Kidney epithelial cell (primary cell): Measurements from ENCODE around the gene CCDC106. TPM values are rescaled to one million over a fixed set of nuclear protein-coding genes. Genes with fewer than 3 reads are reported as not detected.

ENCODE experiments used
- DNase-seq: peaks from one replicate; pipeline ENCODE4 v3.0.0-alpha.2; 2010; ENCODE audit warnings: low read depth
- H3K27me3 ChIP-seq: 2 replicates; pipeline ENCODE4 v1.6.0; 2011; ENCODE audit warnings: low read length; ENCODE audit not compliant: control insufficient read depth, insufficient read depth
- H3K36me3 ChIP-seq: 2 replicates; pipeline ENCODE4 v1.5.1; 2011; ENCODE audit warnings: low read length; ENCODE audit not compliant: control insufficient read depth, insufficient read depth
- H3K4me3 ChIP-seq: 2 replicates; pipeline ENCODE4 v1.5.1; 2011; ENCODE audit warnings: low read depth, mild to moderate bottlenecking, control low read depth, low read length
- CTCF ChIP-seq: IDR thresholded peaks from 2 replicates; pipeline ENCODE4 v1.5.1; 2011; ENCODE audit warnings: mild to moderate bottlenecking, moderate library complexity, low read length, control low read depth, inconsistent platforms; ENCODE audit not compliant: insufficient read depth, poor library complexity, severe bottlenecking
- total RNA-seq: library from RNA; depleted of rRNA; stranded (reverse); fragments of >200 nt; gene quantifications from 2 replicates; pipeline ENCODE4 v1.2.3, GENCODE V29; 2015

CCDC106 gene
- total RNA-seq, 1 donor from 2014 or later = 12.2 TPM

GRCh38 chr19:55690769-55691545 lies 42.9 kb downstream of the CCDC106 start:
- no peak for TF ChIP-seq CTCF
- DNase-seq = no peak
- H3K27me3 ChIP-seq = no peaks in the 10 kb centered on the region
- H3K36me3 ChIP-seq = peaks cover 4% of the 10 kb centered on the region
- no peak overlapping the region for H3K4me3 ChIP-seq

- no peak for DNase-seq
- no peak overlapping the region for H3K4me3 ChIP-seq
- H3K36me3 ChIP-seq = peaks cover 3% of the 10 kb centered on the region
- H3K27me3 ChIP-seq = no peaks in the 10 kb centered on the region
- no peak for TF ChIP-seq CTCF
Measured at GRCh38 chr19:55691561-55692481, 43.8 kb downstream of the CCDC106 start.

GRCh38 chr19:55692681-55693081 lies 44.7 kb downstream of the CCDC106 start:
- no peak for DNase-seq
- Histone ChIP-seq H3K36me3 (peaks cover 3% of the 10 kb centered on the region), H3K27me3 (no peaks in the 10 kb centered on the region), H3K4me3 (no peak overlapping the region)
- TF ChIP-seq CTCF = no peak

GRCh38 chr19:55693336-55693974 lies 45.4 kb downstream of the CCDC106 start:
- no peak for DNase-seq
- H3K27me3 ChIP-seq = no peaks in the 10 kb centered on the region
- no peak for TF ChIP-seq CTCF
- H3K4me3 ChIP-seq = no peak overlapping the region
- H3K36me3 ChIP-seq = peaks cover 3% of the 10 kb centered on the region

GRCh38 chr19:55694241-55694655 lies 46.2 kb downstream of the CCDC106 start:
- peaks cover 3% of the 10 kb centered on the region for H3K36me3 ChIP-seq
- no peaks in the 10 kb centered on the region for H3K27me3 ChIP-seq
- no peak overlapping the region for H3K4me3 ChIP-seq
- DNase-seq = no peak
- no peak for TF ChIP-seq CTCF
